AG08395 (cell line): ENCODE data around the gene FOXP1.

ENCODE experiments used
- DNase-seq: peaks from one replicate; pipeline ENCODE4 v3.0.0; 2012; ENCODE audit warnings: mixed read lengths, low spot score

Gene FOXP1

GRCh38 chr3:71072287-71072686, 511.2 kb downstream of the FOXP1 start:
- DNase-seq: no peak

- no peak for DNase-seq
These were observed 512.7 kb downstream of the FOXP1 start for GRCh38 chr3:71070497-71071463.

DNA sequence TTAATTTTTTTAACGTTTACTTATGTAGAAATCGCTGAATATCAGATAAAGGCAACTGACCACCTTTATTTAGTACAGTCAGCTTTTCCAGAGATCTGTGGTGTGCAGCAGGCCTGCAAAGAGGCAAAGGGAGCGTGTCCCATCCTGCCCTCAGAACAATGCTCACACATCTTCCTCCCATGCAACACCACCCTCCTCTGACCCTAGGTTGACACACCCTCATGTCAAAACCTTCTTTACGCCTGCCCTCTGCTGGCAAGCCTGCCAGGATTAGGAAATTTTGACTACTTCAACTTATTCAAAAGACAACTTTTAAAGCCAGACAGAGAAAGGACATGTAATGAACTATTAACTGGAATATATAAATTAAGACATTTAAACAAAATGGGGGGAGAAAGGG, 513.7 kb downstream of the FOXP1 start:
- peak; percentile 39 for DNase-seq

DNA sequence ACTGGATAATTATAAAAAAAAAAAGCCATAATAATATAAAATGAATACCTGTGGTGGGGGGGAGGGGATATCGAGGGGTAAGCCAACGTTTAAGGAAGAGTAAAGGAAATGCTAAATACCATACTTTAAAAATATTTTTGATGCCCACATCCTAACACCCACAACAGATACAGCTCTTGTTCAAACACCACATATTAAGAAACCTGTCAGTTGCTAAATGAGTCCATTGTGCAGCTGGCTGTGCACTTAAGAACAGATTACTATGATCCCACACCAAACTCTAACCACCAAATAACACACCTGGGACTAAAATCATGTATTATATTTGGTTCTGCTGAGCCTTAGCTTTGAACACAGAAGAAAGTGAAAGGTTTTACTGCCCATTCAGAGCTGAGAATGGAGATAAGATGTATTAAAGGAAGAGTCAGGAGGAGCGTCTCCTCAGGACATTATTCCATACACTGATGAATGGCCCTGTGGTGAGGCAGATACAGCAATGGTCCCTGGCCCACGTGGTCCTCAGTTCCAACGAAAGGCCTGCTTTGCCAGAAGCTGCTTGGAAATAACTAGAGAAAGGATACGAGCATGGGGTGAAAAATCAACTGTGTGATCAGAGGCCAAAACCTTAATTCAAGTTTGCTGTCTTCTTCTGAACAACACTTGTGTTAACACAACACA, 515.4 kb downstream of the FOXP1 start:
- no peak for DNase-seq

- peak; percentile 34 for DNase-seq
These were observed 516.7 kb downstream of the FOXP1 start for GRCh38 chr3:71066849-71067261.

DNA sequence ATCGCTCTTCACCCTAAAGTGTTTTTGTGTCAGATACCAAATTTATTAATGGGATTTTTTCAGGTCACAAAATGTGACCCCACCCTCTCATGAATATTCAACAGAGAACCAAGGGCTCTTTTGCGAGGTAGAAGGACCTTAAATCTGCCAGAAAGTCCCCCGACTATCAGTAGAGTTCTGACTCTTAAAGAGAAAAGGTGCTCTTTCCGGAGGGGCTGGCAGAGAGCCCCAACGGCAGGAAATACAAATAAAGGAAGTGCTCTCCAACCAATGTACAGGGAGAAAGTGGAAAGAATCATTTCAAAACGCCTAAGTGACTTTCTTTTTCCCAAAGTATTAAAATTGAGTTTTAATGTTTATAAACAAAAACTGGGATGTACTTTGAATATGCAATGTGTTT, 517.2 kb downstream of the FOXP1 start:
- DNase-seq: no peak

- no peak for DNase-seq
These were observed 517.8 kb downstream of the FOXP1 start for GRCh38 chr3:71065764-71066013.

GRCh38 chr3:71064956-71065763, 518.4 kb downstream of the FOXP1 start:
- peak; percentile 36 for DNase-seq

DNA sequence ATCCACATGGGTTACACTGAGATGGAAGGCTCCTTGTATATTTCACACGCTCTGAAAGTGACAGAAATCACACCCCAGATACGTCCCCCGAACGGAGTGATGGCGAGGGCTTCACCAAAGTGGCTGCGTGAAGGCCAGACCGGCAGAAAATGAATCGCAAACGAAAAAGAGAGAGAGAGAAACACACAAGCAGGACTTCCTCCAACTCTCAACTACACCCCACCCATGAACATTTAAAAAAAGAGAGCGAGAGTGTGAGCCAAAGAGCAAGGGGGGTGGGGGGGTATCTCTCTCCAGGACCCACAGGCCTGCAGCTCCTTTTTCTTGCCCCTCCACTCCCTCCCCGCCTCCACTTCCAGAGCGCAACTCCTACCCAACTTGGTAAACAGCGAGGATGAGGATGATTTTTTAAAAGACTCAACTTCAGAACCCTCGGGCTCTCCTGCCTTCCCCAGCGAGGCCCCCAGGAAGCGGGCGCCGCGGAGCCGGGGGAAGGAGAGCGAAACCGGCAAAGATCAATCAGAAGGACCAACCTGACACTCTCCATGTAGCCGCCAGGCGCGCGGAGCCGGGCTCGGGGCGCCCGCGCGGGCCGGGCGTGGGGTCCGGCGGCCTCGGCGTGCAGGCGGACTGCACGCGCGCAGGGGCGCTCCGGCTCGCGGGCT, 519.1 kb downstream of the FOXP1 start:
- peak; percentile 56 for DNase-seq

DNA sequence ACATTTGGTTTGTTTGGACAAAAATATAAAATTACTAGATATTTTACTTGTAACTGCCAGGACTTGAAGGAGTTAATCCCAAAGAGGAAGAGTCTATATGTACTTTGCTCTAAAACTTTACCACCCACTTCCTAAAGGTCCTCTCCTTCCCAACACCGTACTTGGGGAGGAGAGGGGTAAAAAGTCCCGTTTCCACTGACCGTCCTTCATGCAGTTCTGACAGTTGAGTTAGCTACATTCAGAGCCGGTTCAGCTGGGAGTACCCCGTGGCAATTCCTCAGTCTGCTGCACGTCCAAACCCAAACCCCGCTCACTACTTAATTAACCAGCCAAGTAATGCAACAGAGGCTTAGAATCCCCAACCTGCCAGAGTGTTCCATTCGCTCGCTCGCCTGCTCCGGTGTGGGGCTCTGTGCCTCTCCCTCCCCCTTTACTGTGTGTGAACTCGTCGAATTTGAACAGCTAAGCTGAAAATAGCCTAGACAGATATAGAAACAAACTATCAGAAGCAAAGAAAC, 519.7 kb downstream of the FOXP1 start:
- peak; percentile 5 for DNase-seq

DNA sequence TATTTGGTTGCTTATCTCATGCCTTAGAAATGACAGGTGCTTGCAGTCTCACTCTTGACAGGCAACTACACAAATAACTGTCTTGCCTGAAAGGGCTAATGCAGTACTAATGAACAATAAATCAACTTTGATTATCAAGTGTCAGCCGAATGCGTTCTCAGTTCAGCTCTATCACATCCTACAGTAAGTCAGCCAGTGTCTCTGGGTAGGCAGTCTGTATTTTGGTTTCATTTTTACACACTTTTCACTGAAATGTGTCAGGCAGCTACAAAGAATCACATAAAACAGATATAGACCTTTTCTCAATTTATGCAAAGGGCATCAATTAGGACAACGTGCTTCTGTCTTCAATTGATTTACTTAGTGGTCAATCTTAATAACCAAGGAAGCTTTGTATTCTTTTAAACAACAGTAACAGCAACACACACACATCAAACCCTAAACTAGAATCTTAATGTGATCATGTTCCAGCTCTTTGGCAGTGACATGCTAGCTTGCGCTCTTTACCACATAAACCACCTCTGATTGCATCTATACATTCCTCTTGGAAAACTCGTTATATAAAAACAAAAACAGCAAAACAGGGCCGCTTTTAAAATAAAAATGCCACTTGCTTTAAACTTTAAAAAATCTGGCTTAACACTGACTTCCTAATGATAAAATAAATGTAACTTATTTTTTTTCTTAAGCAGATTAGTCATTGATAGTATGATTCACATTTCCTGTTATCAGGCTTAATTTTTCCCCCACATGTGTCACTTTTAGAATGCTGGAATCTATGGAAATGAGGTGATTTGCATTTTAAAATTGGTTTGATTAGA, 520.4 kb downstream of the FOXP1 start:
- peak; percentile 5 for DNase-seq

DNA sequence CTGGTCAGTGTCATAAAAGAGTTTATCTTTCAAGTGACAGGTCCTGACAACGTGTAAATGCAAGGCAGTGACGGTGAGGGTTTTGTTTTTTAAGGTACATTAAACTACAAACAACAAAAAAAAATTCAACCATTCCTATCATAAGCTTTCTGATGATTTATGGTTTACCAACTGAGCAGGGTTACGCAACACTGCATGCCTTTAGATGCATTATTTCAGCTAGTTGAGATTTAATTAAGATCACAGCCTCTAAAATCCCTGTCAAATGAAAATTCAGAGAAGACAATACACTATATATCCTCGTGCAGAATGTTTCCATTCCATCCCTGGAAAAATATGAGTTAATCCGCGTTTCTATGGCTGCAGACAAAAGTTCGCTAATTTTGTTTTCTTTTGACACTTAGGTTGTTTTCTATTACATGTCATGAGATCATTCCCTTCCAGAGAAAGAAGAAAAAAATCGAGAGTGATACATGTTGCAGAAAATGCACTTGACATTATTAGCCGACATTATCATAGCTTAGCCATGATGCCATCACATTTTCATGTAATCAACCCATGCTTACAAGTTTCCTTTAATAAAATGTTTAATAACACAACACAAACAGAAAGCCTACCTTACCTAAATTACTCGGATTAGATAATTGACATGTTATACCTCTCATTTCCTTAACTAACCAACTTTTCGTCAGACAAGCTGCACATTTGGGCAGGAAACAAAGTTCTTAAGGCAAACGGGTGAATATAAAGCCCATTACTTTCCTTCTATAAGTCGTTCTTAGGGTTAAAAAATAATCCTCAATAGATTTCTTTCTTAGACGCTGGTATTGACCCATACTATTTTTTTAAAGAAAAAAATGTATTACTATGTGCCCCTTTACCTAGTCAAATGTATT, 521.2 kb downstream of the FOXP1 start:
- no peak for DNase-seq

DNA sequence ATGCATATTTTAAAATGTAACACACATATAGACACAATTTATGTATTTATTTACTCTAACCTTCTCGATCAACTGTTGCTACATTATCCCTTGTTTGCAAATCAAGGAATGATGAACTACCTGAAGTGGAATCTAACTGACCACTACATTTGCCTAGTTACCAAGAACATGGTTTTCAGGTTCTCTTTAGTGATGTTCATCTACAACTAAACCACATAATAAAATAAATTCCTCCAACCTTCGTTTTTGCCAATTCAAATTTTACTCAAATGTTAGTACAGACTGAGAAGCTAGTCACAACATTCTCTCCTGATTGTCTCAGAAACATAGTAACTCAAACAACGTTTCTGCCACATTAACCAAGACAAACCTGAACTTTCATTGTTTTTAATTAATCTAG, 521.9 kb downstream of the FOXP1 start:
- DNase-seq: no peak

DNA sequence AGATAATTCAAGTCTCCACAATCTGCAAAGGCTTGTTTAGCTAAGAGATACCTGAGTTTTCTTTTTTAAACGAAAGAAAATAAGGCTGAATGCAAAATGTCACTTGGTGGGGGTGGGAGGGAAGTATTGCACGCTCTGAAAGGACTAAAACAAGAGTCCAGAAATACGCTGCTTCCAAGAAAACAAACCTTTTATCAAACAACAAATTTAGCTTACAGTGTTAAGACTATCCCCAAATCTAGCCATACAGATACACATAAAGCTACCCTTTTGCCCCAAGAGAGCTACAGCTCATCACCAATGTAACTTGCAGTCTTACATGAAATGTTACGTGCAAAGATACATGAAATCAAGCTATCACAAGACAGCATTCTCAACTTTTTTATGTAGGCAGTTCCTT, 522.5 kb downstream of the FOXP1 start:
- DNase-seq: no peak

GRCh38 chr3:71060536-71060935, 523.0 kb downstream of the FOXP1 start:
- DNase-seq: no peak

DNA sequence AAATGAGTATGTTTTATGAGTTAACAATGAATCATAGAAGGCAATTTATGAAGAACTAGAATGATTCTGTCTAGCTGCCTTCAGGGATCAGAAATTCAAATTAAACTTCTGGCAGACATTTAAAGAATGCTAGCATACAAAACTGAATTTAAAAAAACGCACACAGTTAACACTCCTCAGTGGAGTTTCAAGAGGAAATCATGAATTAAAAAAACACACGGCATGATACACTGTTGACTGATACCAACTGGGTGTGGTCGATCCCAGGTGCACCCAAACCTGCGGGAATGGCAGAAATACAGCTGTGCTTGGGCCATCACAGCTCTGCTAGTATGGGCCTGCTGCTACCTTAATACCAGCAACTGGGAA, 526.0 kb downstream of the FOXP1 start:
- no peak for DNase-seq

DNA sequence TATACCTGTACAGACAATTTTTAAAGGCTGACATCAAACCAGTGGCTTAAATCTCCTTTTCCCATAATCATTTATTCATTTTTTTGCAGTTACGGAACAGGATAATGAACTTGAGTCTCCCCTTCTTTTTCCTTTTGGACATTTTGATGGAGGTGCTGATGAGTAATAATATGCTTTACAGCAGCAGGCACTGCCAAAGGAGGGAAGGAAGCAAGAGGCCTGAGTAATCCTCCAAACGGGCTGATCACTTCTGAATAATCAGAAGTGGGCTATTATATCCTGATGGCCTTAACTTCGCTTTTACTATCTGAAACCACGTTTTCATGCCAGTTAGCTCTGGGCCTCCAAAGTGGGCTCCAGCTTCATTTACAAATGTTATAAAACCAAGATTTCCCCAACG, 527.2 kb downstream of the FOXP1 start:
- DNase-seq: peak; percentile 38

DNA sequence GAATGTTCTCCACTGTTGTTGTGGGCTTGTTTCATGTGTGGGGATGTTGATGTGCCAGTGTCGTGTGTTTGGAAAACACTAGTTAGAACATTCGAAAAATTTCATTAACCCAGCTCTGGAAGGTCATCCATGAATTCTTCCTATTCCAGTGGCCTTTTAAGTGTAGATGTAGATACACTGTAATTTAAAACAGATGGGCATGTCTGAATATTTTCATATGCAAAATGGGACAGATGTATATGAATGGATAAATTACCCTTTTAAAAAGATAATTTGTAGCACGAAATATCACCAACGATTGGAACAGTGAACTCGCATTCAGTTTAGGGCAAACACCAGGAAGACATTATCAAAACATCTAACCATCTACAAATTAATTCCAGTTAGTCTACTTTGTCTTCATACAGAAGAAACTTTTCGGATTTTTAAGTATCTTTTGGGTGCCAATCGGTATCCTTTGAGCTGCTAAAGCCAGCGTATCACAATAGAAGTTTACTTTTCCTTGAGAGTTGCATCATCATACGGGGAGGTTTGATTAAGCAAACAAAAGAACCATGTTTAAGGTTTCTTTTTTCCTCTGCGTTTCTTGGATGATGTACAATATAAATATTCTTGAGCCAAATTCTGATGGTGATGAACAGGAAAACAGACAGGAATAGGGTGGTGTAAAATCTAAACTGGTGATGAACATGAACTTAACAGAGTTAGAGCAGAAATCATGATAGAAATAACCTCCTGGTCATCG, 528.1 kb downstream of the FOXP1 start:
- DNase-seq: no peak

- no peak for DNase-seq
These were observed 529.2 kb downstream of the FOXP1 start for GRCh38 chr3:71054312-71054711.
